GM21825 (cell line): Measurements from ENCODE around the gene GPR31.
A peak's percentile ranks its signal among the peaks of the same experiment; 100 is the strongest.

Source experiments
- ATAC-seq: cut with Tn5 transposase; IDR thresholded peaks from one replicate; pipeline ENCODE4 v1.9.1; 2021; ENCODE audit warnings: mild to moderate bottlenecking, moderate library complexity; ENCODE audit not compliant: unreplicated experiment

GPR31 gene

DNA sequence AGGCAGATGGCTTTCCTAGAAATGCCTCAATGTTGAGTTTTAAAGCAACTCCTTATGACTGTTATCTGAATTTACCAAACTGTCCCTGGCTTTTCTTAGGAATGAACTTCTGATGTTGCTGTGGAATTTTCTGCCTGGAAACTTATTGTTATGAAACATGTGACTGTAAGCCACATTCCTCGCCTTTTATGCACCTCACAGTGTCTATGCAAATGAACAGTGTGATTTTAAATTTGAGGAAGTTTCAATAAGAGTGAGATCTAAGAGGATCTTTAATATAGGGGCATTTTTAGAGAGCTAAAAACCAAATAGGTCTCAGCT, 37.2 kb downstream of the GPR31 start:
- ATAC-seq = no peak

GRCh38 chr6:167119670-167120582, 37.9 kb downstream of the GPR31 start:
- no peak for ATAC-seq

DNA sequence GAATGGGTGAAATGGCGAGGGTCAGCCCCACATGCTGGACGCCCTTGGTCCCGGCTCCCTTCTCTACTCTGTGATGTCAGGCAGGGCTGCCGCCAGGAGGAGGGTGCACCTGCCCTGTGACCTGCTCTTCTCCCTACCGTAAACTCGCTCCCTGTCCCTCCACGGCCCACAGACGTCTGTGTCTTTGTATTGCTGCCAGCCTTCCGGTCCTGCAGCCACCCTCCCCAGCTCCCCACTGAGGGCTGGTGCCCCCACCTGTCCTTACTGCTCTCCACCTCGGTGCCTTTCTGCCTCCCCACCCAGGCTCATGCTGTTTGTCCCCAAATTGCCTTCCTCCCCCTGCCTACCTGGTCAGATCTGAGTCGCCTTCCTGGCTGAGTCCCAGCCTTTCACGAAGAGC, 38.9 kb downstream of the GPR31 start:
- no peak for ATAC-seq

DNA sequence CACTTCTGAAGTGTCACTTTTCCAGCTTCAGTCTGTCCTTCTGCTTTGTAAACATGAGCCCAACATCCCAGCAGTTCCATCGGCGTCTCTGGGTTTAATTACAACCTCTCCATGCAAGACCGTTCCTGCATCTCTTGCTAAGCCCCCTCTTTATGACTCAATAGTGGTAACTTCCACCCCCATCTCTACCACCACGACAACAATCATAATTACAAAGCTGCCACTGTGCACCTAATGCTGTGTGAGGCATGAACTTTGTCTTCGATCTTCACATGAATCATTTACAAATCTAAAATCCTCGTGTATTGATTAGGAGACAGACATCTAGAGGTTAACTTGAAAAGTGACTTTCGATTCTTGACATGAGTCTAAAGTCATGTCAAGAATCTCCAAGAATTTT, 39.8 kb downstream of the GPR31 start:
- ATAC-seq = no peak

- ATAC-seq = no peak
These were observed 40.9 kb downstream of the GPR31 start for GRCh38 chr6:167116838-167117228.

GRCh38 chr6:167116109-167116837, 41.5 kb downstream of the GPR31 start:
- no peak for ATAC-seq

DNA sequence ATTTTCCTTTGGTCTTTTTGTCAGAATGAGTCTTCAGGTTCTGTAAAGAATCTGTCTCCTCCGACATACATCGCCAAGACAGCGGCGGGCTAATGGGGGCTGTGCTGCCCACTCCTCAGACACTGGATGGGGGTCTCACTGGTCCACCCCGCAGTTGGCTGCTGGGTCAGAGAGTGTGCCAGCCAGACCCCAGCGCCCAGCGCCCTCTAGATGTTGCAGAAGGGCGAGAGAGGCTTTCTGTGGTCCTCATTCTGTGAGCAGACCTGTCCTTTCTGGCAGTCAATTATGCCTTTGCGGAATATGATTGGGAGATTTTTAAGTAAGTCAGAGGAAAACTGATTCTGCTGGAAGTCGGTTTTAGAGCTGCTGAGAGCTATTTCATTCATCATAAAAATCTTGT, 42.7 kb downstream of the GPR31 start:
- no peak for ATAC-seq

GRCh38 chr6:167113935-167114910, 43.6 kb downstream of the GPR31 start:
- peak; percentile 83 for ATAC-seq

- peak; percentile 54 for ATAC-seq
These were observed 44.6 kb downstream of the GPR31 start for GRCh38 chr6:167113047-167113754.

GRCh38 chr6:167112421-167112820, 45.4 kb downstream of the GPR31 start:
- ATAC-seq = no peak

- ATAC-seq = no peak
These were observed 46.2 kb downstream of the GPR31 start for GRCh38 chr6:167111597-167111996.

DNA sequence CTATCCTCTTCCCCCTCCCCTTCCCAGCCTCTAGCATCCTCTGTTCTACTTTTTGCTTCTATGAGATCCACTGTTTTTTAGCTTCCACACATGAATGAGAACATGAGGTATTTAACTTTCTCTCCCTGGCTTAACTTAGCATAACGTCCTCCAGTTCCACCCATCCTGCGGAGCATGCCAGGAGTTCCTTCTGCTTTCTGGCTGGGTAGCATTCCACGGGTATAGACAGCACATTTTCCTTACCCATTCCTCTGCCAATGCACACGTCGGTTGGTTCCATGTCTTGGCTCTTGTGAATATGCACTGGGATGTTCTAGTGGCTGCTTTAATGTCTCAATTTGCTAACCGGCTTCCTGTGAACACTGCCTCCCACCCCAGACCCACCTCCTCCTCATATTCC, 48.1 kb downstream of the GPR31 start:
- ATAC-seq = no peak

- no peak for ATAC-seq
These were observed 49.5 kb downstream of the GPR31 start for GRCh38 chr6:167108278-167108677.

GRCh38 chr6:167107787-167108186, 50.0 kb downstream of the GPR31 start:
- no peak for ATAC-seq

DNA sequence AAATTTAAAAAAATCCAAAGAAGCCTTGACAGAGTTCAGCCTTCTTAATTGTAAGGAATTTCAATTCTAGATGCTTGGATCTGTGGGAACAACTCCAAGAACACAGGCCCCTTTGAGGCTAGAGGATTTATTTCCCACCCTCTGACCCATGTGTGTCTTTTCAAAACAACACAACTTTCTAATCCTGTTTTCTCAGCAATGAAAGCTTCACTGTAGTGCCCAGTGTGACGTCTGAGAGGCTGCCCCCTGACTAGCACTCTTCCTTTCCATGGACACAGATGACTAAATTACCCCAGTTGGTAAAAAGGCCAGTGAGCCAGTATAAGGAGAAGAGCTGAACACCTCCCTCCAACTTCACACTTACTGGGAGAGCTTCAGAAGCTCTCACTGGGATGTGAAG, 51.4 kb downstream of the GPR31 start:
- no peak for ATAC-seq
